ENCODE measurements around the gene NOC3L. TPM values are rescaled to one million over a fixed set of nuclear protein-coding genes. Genes with fewer than 3 reads are reported as not detected.

Gene NOC3L
- total RNA-seq, 1 experiment from 2014 or later: 39.9 TPM

DNA sequence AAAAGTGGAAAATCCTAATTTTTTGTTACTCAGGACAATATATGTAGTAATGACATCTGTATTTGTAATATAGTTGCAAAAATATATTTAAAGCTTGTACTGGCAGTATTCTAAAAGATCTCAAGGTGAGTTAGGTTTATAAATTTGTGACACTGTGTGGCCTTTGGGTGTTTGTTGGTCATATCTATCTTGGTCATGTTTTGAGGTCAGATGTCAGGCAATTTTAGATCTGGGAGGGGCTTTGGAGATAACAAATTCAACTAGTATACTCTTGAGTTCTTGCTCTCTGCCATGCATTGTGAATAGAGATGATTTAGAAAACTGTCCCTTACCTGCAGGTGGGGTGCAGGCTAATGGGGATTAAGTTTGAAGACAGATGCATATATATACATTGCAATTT is 42.7 kb upstream of the NOC3L start:
- Histone ChIP-seq H3K4me1 (peaks cover 48% of the 10 kb centered on the region), H3K27me3 (replicated peaks; ENCODE audit: control insufficient read depth, insufficient read depth, low read length) (no peaks in the 10 kb centered on the region), H3K4me3 (ENCODE audit: low read depth, low read length) (no peak overlapping the region), H3K9me3 (no peaks in the 10 kb centered on the region), H3K36me3 (ENCODE audit: control insufficient read depth, insufficient read depth, low read length) (no peaks in the 10 kb centered on the region; the same call in 1 of the 2 replicates)
- POLR2A ChIA-PET: no interaction called here
- Mint-ChIP-seq H3K4me1 (ENCODE audit: low read depth, unreplicated experiment) (peaks cover 29% of the 10 kb centered on the region), H3K27me3 (ENCODE audit: insufficient read depth, unreplicated experiment) (no peaks in the 10 kb centered on the region), H3K4me3 (ENCODE audit: unreplicated experiment) (peak overlapping the region; percentile 78), H3K27ac (ENCODE audit: unreplicated experiment) (peak overlapping the region; percentile 82), H3K9me3 (ENCODE audit: unreplicated experiment) (no peaks in the 10 kb centered on the region), H3K36me3 (ENCODE audit: insufficient read depth, unreplicated experiment) (peaks cover 39% of the 10 kb centered on the region)
- intact Hi-C loops (cut with micrococcal nuclease; ENCODE audit: unreplicated experiment): no loop called here
- TF ChIP-seq, protein P1, sequence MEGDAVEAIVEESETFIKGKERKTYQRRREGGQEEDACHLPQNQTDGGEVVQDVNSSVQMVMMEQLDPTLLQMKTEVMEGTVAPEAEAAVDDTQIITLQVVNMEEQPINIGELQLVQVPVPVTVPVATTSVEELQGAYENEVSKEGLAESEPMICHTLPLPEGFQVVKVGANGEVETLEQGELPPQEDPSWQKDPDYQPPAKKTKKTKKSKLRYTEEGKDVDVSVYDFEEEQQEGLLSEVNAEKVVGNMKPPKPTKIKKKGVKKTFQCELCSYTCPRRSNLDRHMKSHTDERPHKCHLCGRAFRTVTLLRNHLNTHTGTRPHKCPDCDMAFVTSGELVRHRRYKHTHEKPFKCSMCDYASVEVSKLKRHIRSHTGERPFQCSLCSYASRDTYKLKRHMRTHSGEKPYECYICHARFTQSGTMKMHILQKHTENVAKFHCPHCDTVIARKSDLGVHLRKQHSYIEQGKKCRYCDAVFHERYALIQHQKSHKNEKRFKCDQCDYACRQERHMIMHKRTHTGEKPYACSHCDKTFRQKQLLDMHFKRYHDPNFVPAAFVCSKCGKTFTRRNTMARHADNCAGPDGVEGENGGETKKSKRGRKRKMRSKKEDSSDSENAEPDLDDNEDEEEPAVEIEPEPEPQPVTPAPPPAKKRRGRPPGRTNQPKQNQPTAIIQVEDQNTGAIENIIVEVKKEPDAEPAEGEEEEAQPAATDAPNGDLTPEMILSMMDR (IDR thresholded peaks at IDR 0.05; ENCODE audit: insufficient read depth in 1 of 2, low read depth in 1 of 2, low read length in 1 of 2, severe bottlenecking in 1 of 2, unreplicated experiment in 1 of 2): no peak
- BruUV-seq (replicated peaks): TSS peak; percentile 18
- CTCF ChIA-PET: no interaction called here
- DNase-seq: no peak

DNA sequence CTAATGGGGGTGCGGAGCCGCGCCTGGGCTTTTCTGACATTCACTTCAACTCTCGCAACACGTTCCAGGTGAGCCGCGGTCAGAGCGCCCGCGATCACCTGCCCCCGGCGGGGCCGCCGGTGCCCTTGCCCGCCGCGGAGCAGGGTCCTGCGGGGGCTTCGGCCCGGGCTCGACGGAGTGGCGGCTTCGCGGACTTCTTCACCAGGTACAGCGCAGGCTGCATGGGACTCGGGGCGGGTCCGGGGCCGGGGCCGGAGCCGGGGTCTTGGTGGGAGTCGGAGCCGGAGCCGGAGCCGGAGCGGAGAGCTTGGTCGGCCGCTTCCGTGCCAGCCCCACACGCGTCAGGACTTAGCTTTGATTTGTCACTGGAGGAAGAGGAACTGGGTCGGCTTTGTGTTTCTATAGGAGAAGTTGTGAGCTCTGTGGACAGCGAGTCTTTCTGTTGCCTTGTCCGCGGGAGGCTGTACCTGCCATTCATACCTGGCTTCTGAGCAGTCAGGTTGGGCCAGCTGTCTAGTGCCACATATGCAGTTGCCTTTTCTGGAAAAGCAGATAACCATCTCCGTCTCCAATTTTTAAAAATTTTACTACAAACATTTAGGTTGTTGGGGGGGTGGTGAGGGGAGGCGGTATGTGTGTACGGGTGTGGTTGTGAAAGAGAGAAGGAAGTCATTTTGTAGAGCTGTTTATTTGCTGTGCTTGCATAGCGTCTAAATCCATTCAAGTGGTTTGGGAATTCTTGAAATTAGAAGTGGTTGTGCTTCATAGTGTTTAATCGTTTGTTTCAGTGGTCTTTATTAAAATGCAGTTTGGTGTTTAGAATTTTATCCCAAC is 40.9 kb upstream of the NOC3L start:
- CTCF ChIA-PET: interaction anchor here (1.2 to 2.7 kb wide), 4 partner anchors 21 to 83 kb away, joined by 3 to 17 read pairs (median 10); no protein-coding TSS in a partner anchor
- BruUV-seq (replicated peaks): no TSS peak

DNA sequence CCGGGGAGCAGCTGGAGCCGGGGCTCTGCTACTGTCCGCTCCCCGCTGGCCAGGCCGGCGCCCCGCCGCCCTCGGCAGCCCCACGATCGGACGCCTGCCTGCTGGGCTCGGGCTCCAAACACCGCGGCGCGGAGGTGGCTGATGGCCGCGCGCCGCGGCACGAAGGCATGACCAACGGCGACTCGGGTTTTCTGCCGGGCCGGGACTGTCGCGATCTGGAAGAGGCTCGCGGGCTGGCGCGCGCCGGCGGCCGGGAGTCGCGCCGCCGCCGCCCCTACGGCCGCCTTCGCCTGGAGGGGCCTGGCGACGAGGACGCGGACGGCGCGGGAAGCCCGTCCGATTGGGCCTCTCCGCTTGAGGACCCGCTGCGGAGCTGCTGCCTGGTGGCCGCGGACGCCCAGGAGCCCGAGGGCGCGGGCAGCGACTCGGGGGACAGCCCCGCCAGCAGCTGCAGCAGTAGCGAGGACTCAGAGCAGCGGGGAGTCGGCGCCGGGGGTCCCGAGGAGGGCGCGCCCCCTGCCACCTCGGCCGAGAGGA is 40.2 kb upstream of the NOC3L start:
- ChIA-PET CTCF (interaction anchor here (0.6 to 2.7 kb wide), 7 partner anchors 20 to 227 kb away, joined by 3 to 17 read pairs (median 6); no protein-coding TSS in a partner anchor), POLR2A (interaction anchor here (0.8 to 1.6 kb wide), 12 partner anchors 8 to 52 kb away, joined by 3 to 22 read pairs (median 5); partner anchors contain the start of gene NOC3L)
- peaks cover 39% of the 10 kb centered on the region for H3K36me3 Mint-ChIP-seq (ENCODE audit: insufficient read depth, unreplicated experiment)
- H3K27ac Mint-ChIP-seq (ENCODE audit: unreplicated experiment): no peak overlapping the region
- peaks cover 31% of the 10 kb centered on the region for H3K4me1 Mint-ChIP-seq (ENCODE audit: low read depth, unreplicated experiment)
- H3K9me3 Mint-ChIP-seq (ENCODE audit: unreplicated experiment): no peaks in the 10 kb centered on the region
- DNase-seq: peak in 1 of 2 experiments; percentile 59
- H3K4me1 ChIP-seq: peaks cover 42% of the 10 kb centered on the region
- H3K4me3 ChIP-seq (ENCODE audit: low read depth, low read length): peak overlapping the region; percentile 97
- TF ChIP-seq, protein P1 (IDR thresholded peaks at IDR 0.05; ENCODE audit: insufficient read depth in 1 of 2, low read depth in 1 of 2, low read length in 1 of 2, severe bottlenecking in 1 of 2, unreplicated experiment in 1 of 2): no peak
- intact Hi-C loops (cut with micrococcal nuclease; ENCODE audit: unreplicated experiment): loop anchor here (1.0 to 2.0 kb wide), 3 partner anchors 20 to 41 kb away; partner anchors contain the start of gene NOC3L
- H3K36me3 ChIP-seq (ENCODE audit: control insufficient read depth, insufficient read depth, low read length): no peaks in the 10 kb centered on the region; the same call in 1 of the 2 replicates
- BruUV-seq (replicated peaks): no TSS peak
- no peaks in the 10 kb centered on the region for H3K27me3 Mint-ChIP-seq (ENCODE audit: insufficient read depth, unreplicated experiment)
- no peaks in the 10 kb centered on the region for H3K9me3 ChIP-seq
- peak overlapping the region; percentile 78 for H3K4me3 Mint-ChIP-seq (ENCODE audit: unreplicated experiment)
- H3K27me3 ChIP-seq (replicated peaks; ENCODE audit: control insufficient read depth, insufficient read depth, low read length): no peaks in the 10 kb centered on the region

More for the DNA sequence above, 40.9 kb upstream of the NOC3L start:
- Mint-ChIP-seq H3K4me1 (ENCODE audit: low read depth, unreplicated experiment) (peaks cover 25% of the 10 kb centered on the region), H3K27me3 (ENCODE audit: insufficient read depth, unreplicated experiment) (no peaks in the 10 kb centered on the region), H3K9me3 (ENCODE audit: unreplicated experiment) (no peaks in the 10 kb centered on the region), H3K36me3 (ENCODE audit: insufficient read depth, unreplicated experiment) (peaks cover 39% of the 10 kb centered on the region), H3K4me3 (ENCODE audit: unreplicated experiment) (peak overlapping the region; percentile 78), H3K27ac (ENCODE audit: unreplicated experiment) (peak overlapping the region; percentile 82)
- DNase-seq: peak; percentile 73 to 76
- H3K36me3 ChIP-seq (ENCODE audit: control insufficient read depth, insufficient read depth, low read length): no peaks in the 10 kb centered on the region; the same call in 1 of the 2 replicates
- no peaks in the 10 kb centered on the region for H3K27me3 ChIP-seq (replicated peaks; ENCODE audit: control insufficient read depth, insufficient read depth, low read length)
- TF ChIP-seq, protein P1 (IDR thresholded peaks at IDR 0.05; ENCODE audit: insufficient read depth in 1 of 2, low read depth in 1 of 2, low read length in 1 of 2, severe bottlenecking in 1 of 2, unreplicated experiment in 1 of 2): no peak
- peaks cover 42% of the 10 kb centered on the region for H3K4me1 ChIP-seq
- intact Hi-C loops (cut with micrococcal nuclease; ENCODE audit: unreplicated experiment): loop anchor here (2.0 kb wide), 1 partner anchor 39 kb away; no protein-coding TSS in a partner anchor
- H3K9me3 ChIP-seq: no peaks in the 10 kb centered on the region
- POLR2A ChIA-PET: interaction anchor here (0.8 to 1.4 kb wide), 6 partner anchors 21 to 53 kb away, joined by 3 to 6 read pairs (median 4); partner anchors contain the start of gene NOC3L
- H3K4me3 ChIP-seq (ENCODE audit: low read depth, low read length): peak overlapping the region; percentile 97
